Cardiac muscle cell (in vitro differentiated cells and primary cell): ENCODE data around the gene KSR1. TPM values are rescaled to one million over a fixed set of nuclear protein-coding genes. Genes with fewer than 3 reads are reported as not detected.

Experiments used
- DNase-seq, 2 donors: peaks; one replicate each; pipeline versions ENCODE4 v3.0.0 to v3.0.0-alpha.2; 2010 to 2017; ENCODE audit warnings: low read depth in 1 of 2, low spot score in 1 of 2
- H3K27ac ChIP-seq: fragments of 200-600 bp; sonication (generic); 2 replicates; pipeline ENCODE4 v1.5.1; 2016
- H3K27me3 ChIP-seq: fragments of 200-600 bp; sonication (generic); 2 replicates; pipeline ENCODE4 v1.6.0; 2016; ENCODE audit warnings: control low read depth
- H3K36me3 ChIP-seq: fragments of 200-600 bp; sonication (generic); 2 replicates; pipeline ENCODE4 v1.5.1; 2016; ENCODE audit warnings: control low read depth
- H3K4me1 ChIP-seq: fragments of 200-600 bp; sonication (generic); 2 replicates; pipeline ENCODE4 v1.8.1; 2017; ENCODE audit warnings: low read depth, mild to moderate bottlenecking, mixed run types
- H3K4me3 ChIP-seq: fragments of 200-600 bp; sonication (generic); 2 replicates; pipeline ENCODE4 v1.5.1; 2016; ENCODE audit warnings: mild to moderate bottlenecking
- H3K9me3 ChIP-seq: fragments of 200-600 bp; sonication (generic); 2 replicates; pipeline ENCODE4 v1.5.1; 2017; ENCODE audit warnings: low read depth, mild to moderate bottlenecking, control low read depth
- polyA plus RNA-seq: library from polyadenylated mRNA; unstranded; fragments of >200 nt; fragmentation: Nextera tagmentation; extraction: Ambion mirVana; gene quantifications from 2 replicates; pipeline ENCODE4 v1.2.1, GENCODE V29; 2016
- total RNA-seq: library from RNA; depleted of rRNA; stranded (reverse); fragments of >200 nt; gene quantifications from 2 replicates; pipeline ENCODE4 v1.2.3, GENCODE V29; 2016
- TF ChIP-seq, protein P1 (sequence below): IDR thresholded peaks from 2 replicates; pipeline ENCODE4 v1.5.1; 2012; ENCODE audit warnings: low read depth, mild to moderate bottlenecking, low read length

KSR1 gene
- total and polyA plus RNA-seq, 2 experiments from 2014 or later = 15.7 to 29.0 TPM

DNA sequence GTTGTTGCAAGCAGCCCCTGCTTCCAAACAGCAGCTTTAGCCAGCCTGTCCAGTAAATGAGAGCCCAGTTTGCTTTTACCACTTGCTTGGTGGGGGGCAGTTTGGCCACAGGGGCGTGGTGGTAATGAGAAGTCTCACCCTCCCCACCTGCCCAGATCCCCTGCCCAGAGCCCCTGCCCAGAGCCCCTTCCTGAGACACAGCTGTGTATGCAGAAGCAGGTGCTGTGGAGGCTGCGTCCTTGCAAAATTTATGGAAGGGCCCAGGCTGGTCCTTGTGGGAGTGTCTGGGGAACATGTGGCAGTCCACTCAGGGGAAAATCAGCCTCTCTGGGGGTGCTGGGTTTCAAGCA is 147.1 kb downstream of the KSR1 start:
- Histone ChIP-seq H3K27ac (no peak overlapping the region), H3K27me3 (no peaks in the 10 kb centered on the region), H3K4me1 (peaks cover 8% of the 10 kb centered on the region), H3K4me3 (no peak overlapping the region), H3K36me3 (peaks cover 9% of the 10 kb centered on the region), H3K9me3 (no peaks in the 10 kb centered on the region)
- no peak for DNase-seq
- TF ChIP-seq, protein P1, sequence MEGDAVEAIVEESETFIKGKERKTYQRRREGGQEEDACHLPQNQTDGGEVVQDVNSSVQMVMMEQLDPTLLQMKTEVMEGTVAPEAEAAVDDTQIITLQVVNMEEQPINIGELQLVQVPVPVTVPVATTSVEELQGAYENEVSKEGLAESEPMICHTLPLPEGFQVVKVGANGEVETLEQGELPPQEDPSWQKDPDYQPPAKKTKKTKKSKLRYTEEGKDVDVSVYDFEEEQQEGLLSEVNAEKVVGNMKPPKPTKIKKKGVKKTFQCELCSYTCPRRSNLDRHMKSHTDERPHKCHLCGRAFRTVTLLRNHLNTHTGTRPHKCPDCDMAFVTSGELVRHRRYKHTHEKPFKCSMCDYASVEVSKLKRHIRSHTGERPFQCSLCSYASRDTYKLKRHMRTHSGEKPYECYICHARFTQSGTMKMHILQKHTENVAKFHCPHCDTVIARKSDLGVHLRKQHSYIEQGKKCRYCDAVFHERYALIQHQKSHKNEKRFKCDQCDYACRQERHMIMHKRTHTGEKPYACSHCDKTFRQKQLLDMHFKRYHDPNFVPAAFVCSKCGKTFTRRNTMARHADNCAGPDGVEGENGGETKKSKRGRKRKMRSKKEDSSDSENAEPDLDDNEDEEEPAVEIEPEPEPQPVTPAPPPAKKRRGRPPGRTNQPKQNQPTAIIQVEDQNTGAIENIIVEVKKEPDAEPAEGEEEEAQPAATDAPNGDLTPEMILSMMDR = no peak

DNA sequence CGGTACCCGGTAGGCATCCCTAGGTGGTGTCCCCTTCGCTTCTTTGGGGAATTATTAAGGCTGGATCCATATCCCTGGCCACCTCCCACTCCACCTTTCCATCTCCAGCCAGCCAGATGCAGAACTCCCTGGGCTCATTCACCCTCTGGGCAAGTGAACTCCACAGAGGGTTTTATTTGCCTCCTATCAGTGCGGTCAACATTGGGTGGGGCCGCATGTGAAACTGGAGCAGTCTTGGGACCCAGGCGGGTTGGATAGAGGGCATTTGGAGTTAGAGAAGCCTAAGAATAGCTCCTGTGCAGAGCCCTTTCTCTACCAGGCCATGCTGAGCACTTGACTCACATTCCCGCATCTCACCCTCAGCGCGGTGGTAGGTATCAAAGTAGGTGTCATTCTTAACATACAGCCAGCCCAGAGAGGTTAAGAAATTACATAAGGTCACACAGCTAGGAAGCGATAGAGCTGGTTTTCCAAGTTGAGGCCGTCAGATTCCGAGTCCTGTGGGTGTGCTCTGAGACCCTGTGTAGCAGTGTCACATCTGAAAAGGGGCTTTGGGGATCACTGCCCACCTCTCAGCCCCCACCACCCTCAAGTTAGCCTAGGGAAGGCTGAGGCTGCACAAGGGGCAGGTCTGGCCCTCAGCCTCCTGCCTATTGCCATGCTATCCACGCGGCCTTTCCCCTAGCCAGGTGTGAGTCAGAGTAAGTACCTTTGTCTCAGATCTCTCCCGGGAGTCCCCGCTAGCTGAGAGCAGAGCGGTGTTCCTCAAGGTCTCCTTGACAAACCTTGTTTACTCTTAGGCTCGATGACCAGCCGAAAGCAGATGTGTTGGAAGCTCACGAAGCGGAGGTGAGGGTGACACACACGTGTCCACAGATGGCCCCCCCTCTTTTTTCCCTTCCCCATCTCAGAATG is 147.9 kb downstream of the KSR1 start:
- Histone ChIP-seq H3K36me3 (peaks cover 9% of the 10 kb centered on the region), H3K27me3 (no peaks in the 10 kb centered on the region), H3K9me3 (no peaks in the 10 kb centered on the region), H3K4me3 (no peak overlapping the region), H3K4me1 (peaks cover 8% of the 10 kb centered on the region), H3K27ac (no peak overlapping the region)
- DNase-seq = no peak
- TF ChIP-seq, protein P1 = no peak

DNA sequence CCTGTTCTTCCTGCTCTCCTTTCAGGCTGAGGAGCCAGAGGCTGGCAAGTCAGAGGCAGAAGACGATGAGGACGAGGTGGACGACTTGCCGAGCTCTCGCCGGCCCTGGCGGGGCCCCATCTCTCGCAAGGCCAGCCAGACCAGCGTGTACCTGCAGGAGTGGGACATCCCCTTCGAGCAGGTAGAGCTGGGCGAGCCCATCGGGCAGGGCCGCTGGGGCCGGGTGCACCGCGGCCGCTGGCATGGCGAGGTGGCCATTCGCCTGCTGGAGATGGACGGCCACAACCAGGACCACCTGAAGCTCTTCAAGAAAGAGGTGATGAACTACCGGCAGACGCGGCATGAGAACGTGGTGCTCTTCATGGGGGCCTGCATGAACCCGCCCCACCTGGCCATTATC is 149.2 kb downstream of the KSR1 start:
- no peak overlapping the region for H3K27ac ChIP-seq
- H3K36me3 ChIP-seq = peaks cover 9% of the 10 kb centered on the region
- H3K27me3 ChIP-seq = no peaks in the 10 kb centered on the region
- no peak for DNase-seq
- no peak overlapping the region for H3K4me3 ChIP-seq
- TF ChIP-seq, protein P1 = no peak
- peaks cover 8% of the 10 kb centered on the region for H3K4me1 ChIP-seq
- no peaks in the 10 kb centered on the region for H3K9me3 ChIP-seq

DNA sequence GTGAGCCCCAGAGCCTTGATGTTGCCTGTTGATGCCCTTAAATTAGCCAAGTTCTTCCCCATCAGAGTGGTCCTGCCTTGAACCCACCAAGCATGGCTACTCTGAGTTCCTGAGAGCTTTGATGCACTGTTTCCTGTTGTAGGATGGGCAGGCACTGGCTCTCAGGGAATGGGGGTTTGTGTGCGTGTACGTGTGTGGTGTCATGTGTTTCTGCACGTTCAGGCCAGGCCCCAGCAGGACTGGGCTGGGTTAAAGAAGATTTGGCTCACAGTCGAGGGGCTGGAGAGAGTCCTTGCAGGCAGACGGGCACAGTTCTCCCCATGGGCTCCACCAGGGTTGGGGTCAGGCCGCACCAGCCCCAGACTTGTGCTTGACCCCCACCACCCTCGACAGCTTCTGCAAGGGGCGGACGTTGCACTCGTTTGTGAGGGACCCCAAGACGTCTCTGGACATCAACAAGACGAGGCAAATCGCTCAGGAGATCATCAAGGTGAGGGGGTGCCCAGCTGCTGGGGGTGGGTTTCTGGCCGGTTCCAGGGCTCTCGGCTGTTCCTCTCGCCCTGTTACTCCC is 151.4 kb downstream of the KSR1 start:
- Histone ChIP-seq H3K4me1 (peaks cover 4% of the 10 kb centered on the region), H3K27me3 (no peaks in the 10 kb centered on the region), H3K9me3 (no peaks in the 10 kb centered on the region), H3K27ac (no peak overlapping the region), H3K36me3 (peaks cover 9% of the 10 kb centered on the region), H3K4me3 (no peak overlapping the region)
- TF ChIP-seq, protein P1 = no peak
- no peak for DNase-seq

DNA sequence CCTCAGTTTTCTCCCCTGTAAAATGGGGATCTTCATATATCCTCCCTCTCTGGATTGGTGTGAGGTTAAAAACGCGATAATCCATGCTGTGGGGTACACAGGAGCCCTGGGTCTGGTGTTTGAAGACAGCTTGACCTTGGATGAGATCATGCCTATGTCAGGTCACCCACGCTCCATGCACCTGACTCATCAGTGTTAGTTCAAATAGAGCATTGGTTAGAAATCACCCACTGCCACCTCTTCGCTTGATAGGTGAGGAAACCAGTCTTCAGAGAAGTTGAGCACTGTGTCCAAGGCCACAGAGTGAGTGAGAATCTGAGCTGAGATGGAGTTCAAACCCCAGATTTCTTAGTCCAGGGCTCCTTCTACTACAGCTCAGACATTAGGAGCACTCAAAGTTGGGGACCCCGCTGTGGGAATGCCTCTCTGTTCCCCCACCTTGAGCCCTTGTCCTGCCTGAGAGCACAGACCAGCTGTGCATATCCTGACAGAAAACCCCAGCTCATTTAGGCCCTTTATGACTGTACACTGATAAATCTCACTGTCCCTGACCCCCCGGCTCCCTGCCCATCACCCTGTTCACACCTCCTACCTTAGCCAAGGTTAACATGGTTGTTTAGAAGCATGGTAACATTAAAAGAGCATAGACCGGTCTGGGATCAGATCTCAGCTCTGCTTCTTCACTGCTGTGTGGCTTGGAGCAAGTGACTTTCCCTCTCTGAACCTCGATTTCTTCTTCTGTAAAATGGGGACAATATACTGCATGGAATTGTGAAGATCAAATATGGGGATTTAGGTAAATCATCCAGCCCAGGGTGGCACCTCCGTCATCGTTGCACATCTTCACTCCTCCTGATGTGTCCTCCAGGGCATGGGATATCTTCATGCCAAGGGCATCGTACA is 152.3 kb downstream of the KSR1 start:
- H3K9me3 ChIP-seq = no peaks in the 10 kb centered on the region
- TF ChIP-seq, protein P1 = no peak

More for the DNA sequence above, 152.3 kb downstream of the KSR1 start:
- no peaks in the 10 kb centered on the region for H3K27me3 ChIP-seq
- no peak overlapping the region for H3K27ac ChIP-seq
- no peak for DNase-seq
- no peak overlapping the region for H3K4me3 ChIP-seq
- H3K36me3 ChIP-seq = peaks cover 9% of the 10 kb centered on the region
- no peaks in the 10 kb centered on the region for H3K4me1 ChIP-seq
